PC-3 (cell line): ENCODE measurements around the gene PTPRD. TPM values are rescaled to one million over a fixed set of nuclear protein-coding genes. Genes with fewer than 3 reads are reported as not detected.

ENCODE experiments used
- ATAC-seq: fragments of 200-7000 bp; cut with Tn5 transposase; 2 replicates; pipeline ENCODE4 v1.9.1; 2020; ENCODE audit warnings: mild to moderate bottlenecking, moderate library complexity
- BruUV-seq: library from RNA; stranded (reverse); fragments of 400-500 nt; replicated peaks from 2 replicates; lab custom pipeline; 2021; lab: Mats Ljungman, UMichigan
- CTCF ChIA-PET: fragments of 300-600 bp; sonication (Branson Sonifier 250); formaldehyde crosslinking; loops from one replicate; lab custom pipeline; 2022; ENCODE audit warnings: antibody characterized with exemption; lab: Charles Lee
- POLR2A ChIA-PET: fragments of 300-600 bp; sonication (Branson Sonifier 250); formaldehyde crosslinking; loops from one replicate; lab custom pipeline; 2022; ENCODE audit warnings: antibody characterized with exemption; ENCODE audit not compliant: unreplicated experiment; lab: Charles Lee
- DNase-seq: peaks from one replicate; pipeline ENCODE4 v3.0.0-alpha.2; 2015
- H2AFZ ChIP-seq: fragments of 300-600 bp; sonication (generic); 2 replicates; pipeline ENCODE4 v1.6.0; 2016; ENCODE audit warnings: antibody characterized with exemption, low read length
- H3F3A ChIP-seq: fragments of 300-600 bp; sonication (generic); one replicate; pipeline ENCODE4 v1.6.0; 2017; ENCODE audit warnings: antibody characterized with exemption, low read length, control low read depth, mild to moderate bottlenecking; ENCODE audit not compliant: unreplicated experiment
- H3K27ac ChIP-seq: fragments of 300-600 bp; sonication (generic); 2 replicates; pipeline ENCODE4 v1.5.1; 2016; ENCODE audit warnings: mild to moderate bottlenecking, low read length
- H3K27me3 ChIP-seq: fragments of 300-600 bp; sonication (generic); 2 replicates; pipeline ENCODE4 v1.6.1; 2016; ENCODE audit warnings: low read length, mixed read lengths
- H3K36me3 ChIP-seq: fragments of 300-600 bp; sonication (generic); 2 replicates; pipeline ENCODE4 v1.6.1; 2016; ENCODE audit warnings: low read depth, mixed run types, low read length, mixed read lengths
- H3K4me1 ChIP-seq: fragments of 300-600 bp; sonication (generic); 2 replicates; pipeline ENCODE4 v1.5.1; 2016; ENCODE audit warnings: low read length; ENCODE audit not compliant: insufficient read depth
- H3K4me2 ChIP-seq: fragments of 300-600 bp; sonication (generic); 2 replicates; pipeline ENCODE4 v1.6.0; 2016; ENCODE audit warnings: low read length
- H3K4me3 ChIP-seq: fragments of 300-600 bp; sonication (generic); 2 replicates; pipeline ENCODE4 v1.5.1; 2016; ENCODE audit warnings: mild to moderate bottlenecking, low read length, mixed read lengths
- H3K79me2 ChIP-seq: fragments of 300-600 bp; sonication (generic); 2 replicates; pipeline ENCODE4 v1.6.1; 2017; ENCODE audit warnings: low read length, mixed read lengths
- H3K9ac ChIP-seq: fragments of 300-600 bp; sonication (generic); 2 replicates; pipeline ENCODE4 v1.6.0; 2016; ENCODE audit warnings: mild to moderate bottlenecking, low read length
- H3K9me2 ChIP-seq: fragments of 300-600 bp; sonication (generic); replicated peaks from 2 replicates; pipeline ENCODE4 v1.6.1; 2016; ENCODE audit warnings: mixed run types, low read length, mixed read lengths
- H3K9me3 ChIP-seq: fragments of 300-600 bp; sonication (generic); 2 replicates; pipeline ENCODE4 v1.6.1; 2016; ENCODE audit warnings: low read length, mixed read lengths
- H4K20me1 ChIP-seq: fragments of 300-600 bp; sonication (generic); 2 replicates; pipeline ENCODE4 v1.6.1; 2016; ENCODE audit warnings: low read length, mixed read lengths
- CTCF ChIP-seq: fragments of 300-600 bp; sonication (generic); conservative IDR thresholded peaks from 2 replicates; pipeline ENCODE4 v1.5.1; 2017; ENCODE audit warnings: antibody characterized with exemption, low read depth, mild to moderate bottlenecking, low read length
- EZH2 ChIP-seq: fragments of 300-600 bp; sonication (generic); IDR thresholded peaks from one replicate; pipeline ENCODE4 v1.6.1; 2017; ENCODE audit warnings: antibody characterized with exemption, mild to moderate bottlenecking, low read length; ENCODE audit not compliant: unreplicated experiment
- EZH2phosphoT487 ChIP-seq: fragments of 300-600 bp; sonication (generic); IDR thresholded peaks from 2 replicates; pipeline ENCODE4 v1.6.1; 2018; ENCODE audit warnings: mild to moderate bottlenecking, antibody characterized with exemption, low read length, borderline replicate concordance
- intact Hi-C: fragments of 100-400 bp; cut with micrococcal nuclease; formaldehyde crosslinking; loops from 2 replicates; pipeline ENCODE4 v1.9.0; 2023
- total RNA-seq: library from RNA; depleted of rRNA; stranded (reverse); fragments of >200 nt; gene quantifications from 2 replicates; pipeline ENCODE4 v1.2.3, GENCODE V29; 2014

PTPRD gene
- total RNA-seq, 1 experiment from 2014 or later: not detected

- H2AFZ ChIP-seq: no peak overlapping the region
- no peaks in the 10 kb centered on the region for H3K9me3 ChIP-seq
- no peak overlapping the region for H3K4me3 ChIP-seq
- TF ChIP-seq CTCF (no peak), EZH2phosphoT487 (no peak), EZH2 (no peak)
- intact Hi-C loops: no loop called here
- no peaks in the 10 kb centered on the region for H3K36me3 ChIP-seq
- no peaks in the 10 kb centered on the region for H3K9me2 ChIP-seq
- ChIA-PET POLR2A (no interaction called here), CTCF (no interaction called here)
- no TSS peak for BruUV-seq
- no peak overlapping the region for H3K9ac ChIP-seq
- no peaks in the 10 kb centered on the region for H3K79me2 ChIP-seq
- H4K20me1 ChIP-seq: no peaks in the 10 kb centered on the region
- DNase-seq (no peak), ATAC-seq (no peak)
- no peak overlapping the region for H3K27ac ChIP-seq
- H3K27me3 ChIP-seq: no peaks in the 10 kb centered on the region
- no peaks in the 10 kb centered on the region for H3K4me1 ChIP-seq
- H3F3A ChIP-seq: no peaks in the 10 kb centered on the region
- H3K4me2 ChIP-seq: no peak overlapping the region
Observed at GRCh38 chr9:8728910-8729309, 1883.9 kb downstream of the PTPRD start.

- H4K20me1 ChIP-seq: no peaks in the 10 kb centered on the region
- no peaks in the 10 kb centered on the region for H3K4me1 ChIP-seq
- no peak overlapping the region for H3K4me3 ChIP-seq
- no peaks in the 10 kb centered on the region for H3K9me3 ChIP-seq
- no peaks in the 10 kb centered on the region for H3K79me2 ChIP-seq
- no peaks in the 10 kb centered on the region for H3K27me3 ChIP-seq
- no peak overlapping the region for H3K27ac ChIP-seq
- no peaks in the 10 kb centered on the region for H3K9me2 ChIP-seq
- no peaks in the 10 kb centered on the region for H3F3A ChIP-seq
- ChIA-PET CTCF (no interaction called here), POLR2A (no interaction called here)
- BruUV-seq: no TSS peak
- no peak for DNase-seq
- intact Hi-C loops: no loop called here
- no peak overlapping the region for H3K4me2 ChIP-seq
- no peaks in the 10 kb centered on the region for H3K36me3 ChIP-seq
- H2AFZ ChIP-seq: no peak overlapping the region
- no peak for ATAC-seq
- H3K9ac ChIP-seq: no peak overlapping the region
- TF ChIP-seq CTCF (no peak), EZH2phosphoT487 (no peak), EZH2 (no peak)
Observed at GRCh38 chr9:8727191-8727590, 1885.6 kb downstream of the PTPRD start.

- H2AFZ ChIP-seq: no peak overlapping the region
- no peak for ATAC-seq
- no peaks in the 10 kb centered on the region for H3K79me2 ChIP-seq
- no peaks in the 10 kb centered on the region for H3K27me3 ChIP-seq
- H3K9me3 ChIP-seq: no peaks in the 10 kb centered on the region
- TF ChIP-seq EZH2: no peak
- TF ChIP-seq CTCF: no peak
- TF ChIP-seq EZH2phosphoT487: no peak
- H3F3A ChIP-seq: no peaks in the 10 kb centered on the region
- H3K36me3 ChIP-seq: no peaks in the 10 kb centered on the region
- H3K27ac ChIP-seq: no peak overlapping the region
- H3K4me3 ChIP-seq: no peak overlapping the region
- no TSS peak for BruUV-seq
- ChIA-PET CTCF (no interaction called here), POLR2A (no interaction called here)
- H3K9me2 ChIP-seq: no peaks in the 10 kb centered on the region
- H3K4me1 ChIP-seq: no peaks in the 10 kb centered on the region
- intact Hi-C loops: no loop called here
- H3K9ac ChIP-seq: no peak overlapping the region
- no peak for DNase-seq
- H3K4me2 ChIP-seq: no peak overlapping the region
- no peaks in the 10 kb centered on the region for H4K20me1 ChIP-seq
Observed at GRCh38 chr9:8726692-8727091, 1886.1 kb downstream of the PTPRD start.
